Transverse colon (tissue), 4 donors: ENCODE measurements around the gene MAFF. TPM values are rescaled to one million over a fixed set of nuclear protein-coding genes. Genes with fewer than 3 reads are reported as not detected.

Source experiments
- DNase-seq: peaks from one replicate; pipeline ENCODE4 v3.0.0-alpha.2; 2019
- H3K27ac ChIP-seq, 4 donors: fragments of 200-600 bp; sonication (generic); 2 replicates each; pipeline ENCODE4 v1.5.1; 2016 to 2018; ENCODE audit warnings: inconsistent platforms in 4 of 4
- H3K27me3 ChIP-seq: fragments of 200-600 bp; sonication (generic); 2 replicates; pipeline ENCODE4 v1.5.1; 2017; ENCODE audit warnings: inconsistent platforms
- H3K36me3 ChIP-seq, 4 donors: fragments of 200-600 bp; sonication (generic); 2 replicates each; pipeline ENCODE4 v1.5.1; 2017 to 2019; ENCODE audit warnings: inconsistent platforms in 4 of 4
- H3K4me1 ChIP-seq, 4 donors: fragments of 200-600 bp; sonication (generic); 2 replicates each; pipeline ENCODE4 v1.5.1; 2017 to 2020; ENCODE audit warnings: inconsistent platforms in 4 of 4
- H3K4me3 ChIP-seq, 4 donors: fragments of 200-600 bp; sonication (generic); 1 replicate in 1 of 4; 2 replicates in 3 of 4; pipeline versions ENCODE4 v1.5.1 to v1.6.1; 2017 to 2019; ENCODE audit warnings: inconsistent platforms in 4 of 4
- H3K9me3 ChIP-seq, 2 donors: fragments of 200-600 bp; sonication (generic); 2 replicates each; pipeline ENCODE4 v1.5.1; 2017 to 2019; ENCODE audit warnings: inconsistent platforms in 2 of 2
- CTCF ChIP-seq, 5 experiments: fragments of 200-600 bp in 3 of 5; fragments of 450-650 bp in 2 of 5; sonication (generic) in 3 of 5; IDR thresholded peaks; 1 replicate in 2 of 5; 2 replicates in 3 of 5; pipeline ENCODE4 v1.5.1; 2016 to 2017; ENCODE audit warnings: antibody characterized with exemption in 5 of 5, inconsistent platforms in 3 of 5, mild to moderate bottlenecking in 2 of 5, moderate library complexity in 1 of 5
- EP300 ChIP-seq: sonication (generic); formaldehyde crosslinking; IDR thresholded peaks from one replicate; pipeline ENCODE4 v1.6.1; 2017; ENCODE audit warnings: antibody characterized with exemption, low read depth
- POLR2A ChIP-seq: fragments of 450-650 bp; IDR thresholded peaks from one replicate; pipeline ENCODE4 v1.6.1; 2016; ENCODE audit warnings: antibody characterized with exemption, mild to moderate bottlenecking, moderate library complexity
- POLR2AphosphoS5 ChIP-seq, 3 donors: sonication (generic); formaldehyde crosslinking; IDR thresholded peaks; one replicate each; pipeline ENCODE4 v1.6.1; 2016; ENCODE audit warnings: antibody characterized with exemption in 3 of 3
- WGBS, 2 donors: methylation state at CpG; one replicate each; pipeline ENCODE4 v1.1.5; 2018; ENCODE audit warnings: low coverage in 1 of 2; 5-methylcytosine and 5-hydroxymethylcytosine counted together
- in situ Hi-C, 4 donors: fragments of 200-750 bp; cut with MboI; loops; one replicate each; pipeline versions ENCODE4 v1.15.0 to v1.15.1; 2017; ENCODE audit warnings: low sequenced_read_pairs in 3 of 4, low pct_ligation_motif_present in 1 of 4, low pct_unique_long_range_greater_than_20kb in 1 of 4
- intact Hi-C: fragments of 100-400 bp; cut with DNase I; formaldehyde crosslinking; loops from one replicate; pipeline ENCODE4 v1.15.1; 2023; ENCODE audit warnings: low total_unique reads
- total RNA-seq, 4 donors: library from RNA; depleted of rRNA; stranded (reverse); fragments of >200 nt; gene quantifications; one replicate each; pipeline ENCODE4 v1.1.0, GENCODE V29; 2016

Gene MAFF
- total RNA-seq, 4 donors from 2014 or later: 3.8 to 30.3 (median 22.0) TPM

- intact Hi-C loops (loop anchor here (10.0 kb wide), 1 partner anchor 124 kb away; the partner anchor contains the start of gene BAIAP2L2), in situ Hi-C loops (loop anchor here in 1 of 4 donors (25.0 kb wide), 1 partner anchor 126 kb away; the partner anchor contains the start of gene BAIAP2L2)
- H3K27me3 ChIP-seq: no peaks in the 10 kb centered on the region
- WGBS, 2 donors: 71 to 74% methylated on average over 8 to 9 of the region's 9 CpGs
- no peak overlapping the region for H3K4me3 ChIP-seq
- DNase-seq: no peak
- H3K36me3 ChIP-seq: no peaks in the 10 kb centered on the region
- peaks cover 18 to 65% (median 40%) of the 10 kb centered on the region in 4 donors for H3K4me1 ChIP-seq
- no peaks in the 10 kb centered on the region for H3K9me3 ChIP-seq
- TF ChIP-seq POLR2A: no peak
- TF ChIP-seq EP300: no peak
- TF ChIP-seq CTCF (IDR thresholded peaks at IDR 0.05): no peak
- no peak for TF ChIP-seq POLR2AphosphoS5 (IDR thresholded peaks at IDR 0.05)
- H3K27ac ChIP-seq: peak overlapping the region; percentile 24 to 73 (median 63)
Observed at GRCh38 chr22:38238519-38239071, 36.8 kb downstream of the MAFF start.

DNA sequence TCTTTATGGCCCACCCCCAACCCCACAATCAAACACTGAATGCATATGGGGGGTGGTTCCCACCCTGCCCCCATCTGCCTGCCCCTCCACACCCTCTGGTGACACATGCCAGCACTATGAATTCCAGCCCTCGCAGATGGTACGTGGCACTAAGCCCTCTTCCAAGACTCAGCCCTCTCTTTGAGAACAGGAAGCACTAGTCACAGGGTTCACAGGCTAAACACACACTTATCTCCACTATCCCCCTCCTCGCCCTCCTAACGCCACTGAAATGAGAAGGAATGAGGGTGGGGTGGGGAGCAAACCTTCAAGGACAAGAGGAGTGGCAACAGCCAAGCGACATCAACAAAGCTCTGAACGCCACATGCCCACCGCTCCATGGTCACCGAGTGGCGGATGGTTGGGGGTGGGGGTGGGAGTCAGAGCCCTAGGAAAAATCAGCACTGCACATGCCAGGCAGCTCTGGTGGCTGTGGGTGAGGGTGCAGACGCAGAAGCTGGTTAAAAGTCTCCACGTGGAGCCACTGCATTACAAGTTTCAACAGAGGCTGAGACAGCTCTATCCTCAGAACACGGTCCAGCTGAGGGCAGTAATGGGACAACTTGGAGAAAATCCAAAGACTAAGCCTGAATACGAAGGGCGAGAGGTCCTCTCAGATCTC lies 37.4 kb downstream of the MAFF start:
- Histone ChIP-seq H3K27ac (peak overlapping the region; percentile 24 to 73 (median 63)), H3K9me3 (no peaks in the 10 kb centered on the region), H3K4me3 (no peak overlapping the region), H3K27me3 (no peaks in the 10 kb centered on the region), H3K36me3 (peaks cover 0 to 4% (median 0%) of the 10 kb centered on the region in 4 donors), H3K4me1 (peaks cover 19 to 68% (median 42%) of the 10 kb centered on the region in 4 donors)
- intact Hi-C loops: loop anchor here (10.0 kb wide), 1 partner anchor 124 kb away; the partner anchor contains the start of gene BAIAP2L2
- TF ChIP-seq POLR2A (no peak), CTCF (IDR thresholded peaks at IDR 0.05) (no peak), POLR2AphosphoS5 (IDR thresholded peaks at IDR 0.05) (no peak), EP300 (no peak)
- 50 to 57% methylated on average over 3 to 14 of the region's 14 CpGs for WGBS, 2 donors
- in situ Hi-C loops: loop anchor here in 1 of 4 donors (25.0 kb wide), 1 partner anchor 127 kb away; the partner anchor contains the start of gene BAIAP2L2
- no peak for DNase-seq

- 20 to 42% methylated on average over 4 to 6 of the region's 6 CpGs for WGBS, 2 donors
- no peaks in the 10 kb centered on the region for H3K27me3 ChIP-seq
Observed at GRCh38 chr22:38240734-38241252, 39.0 kb downstream of the MAFF start.

More at GRCh38 chr22:38240734-38241252, 39.0 kb downstream of the MAFF start:
- intact Hi-C loops: no loop called here
- TF ChIP-seq CTCF (IDR thresholded peaks at IDR 0.05) (no peak), POLR2AphosphoS5 (IDR thresholded peaks at IDR 0.05) (peak; percentile 10 to 32 (median 15))
- Histone ChIP-seq H3K27ac (peak overlapping the region; percentile 32 to 60 (median 43)), H3K4me1 (peaks cover 19 to 68% (median 42%) of the 10 kb centered on the region in 4 donors), H3K9me3 (no peaks in the 10 kb centered on the region), H3K36me3 (peaks cover 0 to 12% (median 0%) of the 10 kb centered on the region in 4 donors), H3K4me3 (no peak overlapping the region)
- peak; percentile 59 for DNase-seq
- in situ Hi-C loops: loop anchor here in 1 of 4 donors (25.0 kb wide), 1 partner anchor 128 kb away; the partner anchor contains the start of gene BAIAP2L2
